Fibroblast of skin of left biceps (primary cell): Measurements from ENCODE around the gene SMAD5.

Experiments
- DNase-seq, 2 experiments: peaks; one replicate each; pipeline ENCODE4 v3.0.0-alpha.2; 2013; ENCODE audit warnings: low read depth in 2 of 2

SMAD5 gene

DNA sequence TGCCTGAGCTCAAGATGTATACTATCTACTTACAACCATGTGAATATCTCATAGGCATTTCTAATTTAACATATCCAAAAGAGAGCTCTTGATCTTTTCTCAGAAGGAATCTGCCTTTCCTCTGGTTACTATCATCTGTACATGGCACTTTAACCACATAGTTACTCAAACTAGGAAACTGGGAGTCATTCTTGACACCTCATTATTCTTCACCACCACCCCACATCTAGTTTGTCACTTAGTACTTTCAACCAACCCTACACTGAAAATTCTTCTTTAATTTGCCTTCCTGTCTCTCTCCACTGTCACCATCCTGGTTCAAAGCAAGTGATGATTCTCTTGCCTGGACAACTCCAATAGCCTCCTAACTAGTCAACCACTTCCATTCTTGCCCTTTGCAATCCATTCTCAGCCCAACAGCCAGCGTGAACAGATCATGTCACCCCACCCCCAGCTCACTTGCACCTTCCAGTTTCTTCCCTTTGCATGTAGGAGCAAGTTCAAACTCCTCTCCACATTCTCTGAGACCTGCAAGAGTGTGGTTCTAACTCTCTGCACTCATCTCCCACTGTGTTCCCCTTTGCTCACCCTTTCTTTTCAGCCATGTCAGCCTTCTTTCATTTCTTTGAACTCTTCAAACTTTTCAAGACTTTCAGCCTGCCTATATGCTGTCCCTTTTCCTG, 17.3 kb upstream of the SMAD5 start:
- no peak for DNase-seq

- DNase-seq: no peak
Measured at GRCh38 chr5:136120529-136120928, 12.1 kb upstream of the SMAD5 start.

DNA sequence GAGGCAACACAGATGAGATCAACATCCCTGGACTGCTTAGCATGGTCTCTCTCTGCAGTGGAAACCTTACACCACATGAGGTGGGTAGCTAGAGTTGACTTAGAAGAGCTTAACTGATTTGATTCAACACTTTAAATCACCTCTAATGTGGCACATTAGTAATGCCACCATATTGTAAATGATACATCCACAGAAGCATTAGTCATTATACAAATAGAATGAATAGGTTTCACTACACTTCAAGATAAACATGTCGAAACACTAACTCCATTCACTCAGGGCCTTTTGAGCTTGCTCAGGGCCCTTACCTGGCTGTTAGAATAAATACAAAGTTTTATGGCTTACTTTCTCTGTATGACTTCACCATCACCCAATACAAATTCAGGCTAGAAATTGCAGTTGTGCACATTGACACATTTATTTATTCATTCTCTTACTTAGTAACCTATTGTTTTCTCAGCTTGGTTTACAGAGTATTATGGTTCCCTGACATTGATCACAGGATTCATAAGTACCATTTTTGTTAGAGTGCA, 9.3 kb upstream of the SMAD5 start:
- no peak for DNase-seq

DNA sequence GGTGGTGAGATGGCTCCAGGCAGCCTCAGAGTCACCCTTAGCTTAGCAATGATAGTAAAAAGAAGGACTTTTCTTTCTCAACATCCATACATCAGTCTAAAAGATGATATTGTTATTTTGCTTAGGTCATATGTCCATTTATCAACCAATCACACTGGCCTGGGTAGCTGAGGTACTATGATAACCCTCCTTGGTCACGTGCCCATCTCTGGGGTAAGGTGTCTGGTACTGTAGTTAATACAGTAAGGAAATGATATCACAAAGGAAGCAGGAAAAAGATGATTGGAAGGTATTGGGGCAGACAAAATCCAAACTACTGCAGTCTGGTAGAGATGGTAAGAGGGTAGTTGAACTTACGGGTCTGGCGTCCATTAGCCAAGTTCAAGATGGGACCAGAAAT, 5.1 kb upstream of the SMAD5 start:
- no peak for DNase-seq

DNA sequence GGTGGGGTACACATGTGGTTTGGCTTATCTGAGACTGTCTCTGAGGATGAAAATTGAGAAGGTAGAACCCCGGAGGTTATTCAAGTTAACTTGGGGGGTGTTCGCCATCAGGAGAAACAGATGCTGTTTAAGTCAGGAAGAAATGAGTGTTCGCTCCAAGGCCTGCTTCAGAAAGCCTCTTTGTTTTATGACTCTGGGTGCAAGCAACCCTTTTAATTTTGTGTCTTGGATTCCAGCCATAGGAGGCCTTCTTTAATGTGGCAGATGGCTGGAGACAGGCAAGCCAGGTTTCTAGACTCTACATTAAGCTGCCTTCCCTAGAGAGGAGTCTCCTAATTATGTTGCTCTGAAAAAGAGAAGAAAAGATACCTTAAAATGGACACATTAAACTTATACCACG, 4.2 kb upstream of the SMAD5 start:
- DNase-seq: no peak

DNA sequence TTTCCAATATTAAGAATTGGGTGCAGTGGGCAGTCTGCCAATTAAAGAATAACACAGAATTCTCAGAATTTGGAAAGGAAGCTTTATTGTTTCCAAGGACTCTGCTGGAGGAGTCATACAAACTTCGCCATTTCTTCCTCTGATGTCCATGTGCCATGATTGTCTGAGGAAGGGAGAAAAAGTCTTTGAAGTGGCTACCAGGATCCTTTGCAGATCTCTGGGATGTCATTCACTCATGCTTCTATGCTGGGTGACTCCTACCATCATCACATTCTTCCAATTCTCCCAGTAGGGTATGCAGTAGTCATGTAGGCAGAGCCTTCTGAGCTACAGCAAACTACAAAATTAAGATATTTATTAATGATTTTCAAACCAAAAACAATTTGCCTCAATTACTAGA, 3.2 kb upstream of the SMAD5 start:
- no peak for DNase-seq

- DNase-seq: no peak
Measured at GRCh38 chr5:136130581-136130980, 2.1 kb upstream of the SMAD5 start.

- DNase-seq: no peak
Measured at GRCh38 chr5:136132087-136132486, 558 bp upstream of the SMAD5 start.

DNA sequence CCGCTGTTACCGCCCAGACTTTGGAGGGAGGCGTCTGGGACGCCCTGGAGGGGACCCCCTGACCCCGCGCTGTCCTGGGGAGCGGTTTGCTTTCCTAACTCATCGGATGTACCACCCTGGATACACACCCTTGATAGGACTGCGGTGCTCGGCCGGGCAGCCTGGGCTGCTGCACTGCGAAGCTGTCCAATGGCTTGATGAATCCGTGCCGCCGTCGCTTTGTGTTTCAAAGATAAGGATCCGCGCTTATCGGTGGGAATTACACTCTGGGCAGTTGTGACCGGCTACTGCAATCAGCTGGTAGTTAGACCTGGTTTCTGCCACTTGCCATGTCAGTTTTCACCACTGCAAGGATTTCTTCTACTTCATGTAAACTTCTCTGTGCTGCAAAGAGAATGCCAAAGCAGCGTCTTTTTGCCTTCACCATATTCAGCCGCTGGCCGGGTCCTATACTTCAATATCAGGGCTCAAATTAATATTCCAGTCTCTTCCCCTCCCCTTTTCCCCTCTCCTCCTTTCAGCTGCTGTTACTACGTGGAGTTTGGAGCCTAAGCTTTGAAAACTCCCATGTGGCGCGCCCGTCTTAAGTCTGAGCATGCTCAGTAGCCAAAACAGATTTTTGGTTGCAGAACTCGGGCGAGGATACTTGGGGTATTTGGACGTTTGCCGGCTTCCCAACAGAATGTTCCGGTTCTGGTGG, 727 bp downstream of the SMAD5 start:
- DNase-seq: peak; percentile 19 to 20

GRCh38 chr5:136133922-136134379, 1.3 kb downstream of the SMAD5 start:
- DNase-seq: no peak

GRCh38 chr5:136134653-136135052, 2.0 kb downstream of the SMAD5 start:
- DNase-seq: no peak

DNA sequence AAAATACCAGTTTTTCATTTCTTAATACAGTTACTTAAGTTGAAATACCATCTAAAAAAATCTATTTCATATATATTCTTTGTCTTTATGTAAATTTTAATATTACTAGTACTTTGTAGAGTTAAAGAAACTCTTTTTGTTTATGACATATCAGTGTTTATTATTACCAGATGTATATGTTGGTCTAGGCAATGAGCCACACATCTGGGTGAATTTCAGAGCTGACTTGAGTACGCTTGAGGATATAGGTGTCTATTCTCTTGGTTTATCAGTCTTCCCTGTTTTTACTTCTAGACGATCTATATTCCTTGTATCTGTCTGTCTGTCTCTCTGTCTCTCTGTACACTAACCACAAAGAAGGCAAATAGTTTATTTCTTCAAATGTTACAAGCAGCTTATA, 2.9 kb downstream of the SMAD5 start:
- DNase-seq: peak; percentile 10 to 24

DNA sequence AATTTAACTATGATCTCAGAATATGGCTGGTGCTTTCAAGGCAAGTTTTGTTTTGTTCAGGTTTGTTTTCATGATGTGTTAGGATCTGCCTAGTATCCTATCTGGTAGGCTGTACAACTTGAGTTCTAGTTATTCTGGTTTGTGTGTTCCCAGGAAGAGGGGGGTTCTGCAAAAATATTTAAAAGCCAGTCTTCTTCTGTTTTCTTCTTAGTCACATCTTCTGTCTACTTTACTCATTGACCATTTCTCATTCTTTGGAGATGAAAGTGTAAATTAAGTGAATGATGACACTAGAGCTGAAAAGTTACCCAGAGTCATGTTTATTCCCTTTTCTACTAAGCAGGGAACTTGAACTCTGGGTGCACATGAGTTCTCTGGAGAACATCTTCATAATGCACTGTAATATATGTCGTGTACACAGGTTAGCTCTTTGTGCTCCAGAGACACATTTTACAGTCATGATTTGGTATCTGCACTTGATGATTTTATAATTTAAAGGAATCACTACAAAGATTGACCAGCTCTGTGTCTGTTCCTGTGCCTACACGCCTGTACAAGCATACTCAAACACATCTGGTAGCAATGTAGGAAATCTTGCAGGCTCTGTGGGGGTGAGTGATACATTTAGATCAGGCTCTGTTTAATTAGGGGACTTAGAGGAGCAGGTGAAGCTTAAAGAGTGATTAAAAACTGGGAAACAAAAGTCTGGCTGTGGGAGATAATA, 5.0 kb downstream of the SMAD5 start:
- DNase-seq: no peak

- no peak for DNase-seq
Measured at GRCh38 chr5:136141561-136141960, 8.9 kb downstream of the SMAD5 start.

- no peak for DNase-seq
Measured at GRCh38 chr5:136143312-136143711, 10.7 kb downstream of the SMAD5 start.

DNA sequence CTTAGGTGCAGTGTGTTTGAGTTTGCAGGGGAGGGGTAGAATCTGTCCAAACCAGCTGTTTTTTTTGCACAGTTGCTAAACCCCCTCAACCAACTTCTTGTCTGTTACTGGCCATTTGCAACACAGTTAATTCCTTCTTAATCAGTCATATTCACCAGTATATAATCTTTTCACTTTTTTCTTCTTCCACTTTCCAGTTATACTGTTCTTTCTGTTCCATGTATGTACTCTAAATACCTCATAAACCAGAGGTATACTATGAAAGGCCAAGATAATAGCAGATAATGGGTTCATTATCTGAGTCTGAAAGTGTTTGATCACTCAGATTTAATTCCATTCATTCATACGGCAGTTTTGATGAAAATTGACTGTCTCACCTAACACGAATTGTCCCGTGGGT, 11.1 kb downstream of the SMAD5 start:
- DNase-seq: no peak

DNA sequence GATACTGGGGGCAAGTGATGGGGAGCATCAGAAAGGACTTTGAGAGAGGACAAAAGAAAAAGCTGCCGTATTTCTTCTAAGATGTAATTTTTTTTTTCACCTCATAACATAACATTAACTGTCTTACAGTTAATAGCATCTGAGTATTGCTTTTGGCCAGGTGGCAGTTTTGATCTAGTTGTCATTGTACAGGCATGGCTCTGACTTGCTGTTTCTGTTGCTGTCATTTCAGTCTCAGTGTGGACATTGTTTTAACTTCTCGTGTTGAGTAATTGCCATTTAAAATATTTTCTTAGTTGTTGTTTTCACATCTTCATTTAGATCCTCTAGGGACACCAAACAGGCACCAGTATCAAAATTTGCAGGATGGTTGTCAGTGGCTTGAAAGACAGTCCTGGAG, 12.4 kb downstream of the SMAD5 start:
- DNase-seq: no peak

DNA sequence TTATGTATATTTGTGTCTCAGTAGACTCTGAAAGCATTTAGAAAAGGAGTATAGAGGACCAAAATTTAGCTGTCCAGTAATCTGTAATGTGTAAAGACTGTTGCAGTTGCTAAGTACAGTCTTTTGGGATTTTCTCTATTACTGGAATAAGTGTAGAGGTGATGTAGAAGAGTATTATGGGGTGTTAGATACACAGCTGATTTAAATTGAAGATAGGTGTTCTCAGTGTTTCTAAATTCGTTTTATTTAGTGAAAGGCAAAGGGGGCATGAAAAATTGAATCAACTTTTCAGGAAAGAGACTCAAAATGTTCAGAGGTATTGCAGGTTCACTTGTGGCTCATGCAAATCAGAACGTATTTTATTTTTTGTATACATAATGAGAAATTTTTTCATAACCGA, 13.6 kb downstream of the SMAD5 start:
- DNase-seq: no peak

DNA sequence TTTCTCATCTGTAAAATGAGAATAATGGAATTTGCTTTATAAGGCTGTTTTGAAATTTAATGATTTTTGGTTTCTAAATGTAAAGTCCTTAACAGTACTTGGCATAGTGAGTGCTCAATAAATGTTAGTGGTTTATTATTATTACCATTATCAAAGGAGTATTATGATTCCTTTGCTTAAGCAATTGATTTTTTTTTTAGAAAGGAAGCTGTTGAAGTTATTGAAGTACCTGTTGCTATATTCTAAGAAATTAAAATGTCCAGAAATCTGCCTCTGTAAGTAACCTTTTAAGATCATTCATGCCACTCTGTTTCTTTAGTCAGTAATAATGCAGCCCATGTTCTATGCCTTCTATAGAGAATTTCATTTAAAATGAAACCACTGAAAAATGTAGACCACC, 15.0 kb downstream of the SMAD5 start:
- DNase-seq: no peak

DNA sequence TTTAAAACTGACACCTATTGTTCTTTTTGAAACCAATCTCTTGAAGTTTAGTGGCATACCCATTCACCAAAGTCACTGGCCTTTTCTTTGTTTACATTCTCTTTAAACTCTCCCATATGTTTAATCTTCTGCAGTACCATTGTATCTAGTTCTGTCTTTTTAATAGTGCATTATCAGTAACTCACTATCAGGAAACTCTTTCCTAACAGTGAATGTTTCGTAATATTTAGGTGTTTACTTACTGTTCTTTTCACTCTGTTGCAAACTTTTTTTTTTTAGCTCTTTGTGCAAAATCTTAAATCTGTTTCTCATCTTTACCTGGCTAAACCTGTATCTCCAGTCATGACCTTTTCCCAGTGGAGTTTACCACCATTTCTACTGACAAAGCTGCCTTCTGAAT, 17.2 kb downstream of the SMAD5 start:
- no peak for DNase-seq

GRCh38 chr5:136153581-136154236, 21.1 kb downstream of the SMAD5 start:
- no peak for DNase-seq

- DNase-seq: no peak
Measured at GRCh38 chr5:136155078-136155477, 22.4 kb downstream of the SMAD5 start.
